Measurements from ENCODE around the gene ST6GAL1. TPM values are rescaled to one million over a fixed set of nuclear protein-coding genes. Genes with fewer than 3 reads are reported as not detected.

ST6GAL1 gene
- total and polyA plus RNA-seq, 2 of the 13 experiments (the other 11 are each of a cell fraction or from before 2014, with no cell fraction given), result 79.9 to 164 TPM

DNA sequence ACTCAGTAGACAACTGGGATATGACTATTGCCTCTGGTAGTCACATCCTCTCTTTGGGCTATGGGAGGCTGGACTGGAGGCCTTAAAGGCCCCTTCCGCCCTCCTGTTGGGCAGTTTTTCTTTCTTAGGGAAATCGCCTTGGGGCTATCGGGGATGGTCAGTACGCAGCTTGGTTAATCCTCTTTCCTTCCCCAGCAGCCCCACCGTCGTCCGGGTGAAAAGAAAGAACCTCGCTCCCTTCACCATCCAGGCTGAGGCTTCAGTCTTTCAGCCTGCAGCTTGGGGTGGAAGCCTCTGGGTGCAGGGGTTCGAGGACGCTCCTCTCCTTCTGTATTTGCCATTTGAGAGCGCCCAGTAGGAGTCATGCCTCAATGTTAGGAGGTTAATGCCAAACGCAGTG lies 641 bp upstream of the ST6GAL1 start:
- intact Hi-C loops (cut with micrococcal nuclease; ENCODE audit: unreplicated experiment), result loop anchor here (2.0 to 5.0 kb wide), 4 partner anchors 45 to 133 kb away; no protein-coding TSS in a partner anchor
- BruUV-seq (replicated peaks), result no TSS peak
- H3K36me3 ChIP-seq (replicated peaks in 1 of 2; ENCODE audit: control insufficient read depth in 1 of 2, insufficient read depth in 2 of 2, low read length in 2 of 2), result no peaks in the 10 kb centered on the region
- DNase-seq (ENCODE audit: low spot score), result no peak
- no peak for TF ChIP-seq ZNF292 (CRISPR knock-in tag; IDR thresholded peaks at IDR 0.05; ENCODE audit: borderline replicate concordance, low read depth)
- no peak for TF ChIP-seq ZBTB7B (CRISPR knock-in tag; IDR thresholded peaks at IDR 0.05)
- TF ChIP-seq ZC3H13 (CRISPR knock-in tag; IDR thresholded peaks at IDR 0.05), result no peak
- no peak for TF ChIP-seq ZNF484 (CRISPR knock-in tag; IDR thresholded peaks at IDR 0.05; ENCODE audit: borderline replicate concordance, low read depth)
- no peak for TF ChIP-seq MYC (CRISPR knock-in tag; IDR thresholded peaks at IDR 0.05; ENCODE audit: borderline replicate concordance)
- TF ChIP-seq, protein P1, sequence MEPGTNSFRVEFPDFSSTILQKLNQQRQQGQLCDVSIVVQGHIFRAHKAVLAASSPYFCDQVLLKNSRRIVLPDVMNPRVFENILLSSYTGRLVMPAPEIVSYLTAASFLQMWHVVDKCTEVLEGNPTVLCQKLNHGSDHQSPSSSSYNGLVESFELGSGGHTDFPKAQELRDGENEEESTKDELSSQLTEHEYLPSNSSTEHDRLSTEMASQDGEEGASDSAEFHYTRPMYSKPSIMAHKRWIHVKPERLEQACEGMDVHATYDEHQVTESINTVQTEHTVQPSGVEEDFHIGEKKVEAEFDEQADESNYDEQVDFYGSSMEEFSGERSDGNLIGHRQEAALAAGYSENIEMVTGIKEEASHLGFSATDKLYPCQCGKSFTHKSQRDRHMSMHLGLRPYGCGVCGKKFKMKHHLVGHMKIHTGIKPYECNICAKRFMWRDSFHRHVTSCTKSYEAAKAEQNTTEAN (CRISPR knock-in tag; conservative IDR thresholded peaks at IDR 0.05), result no peak
- 0 out of 2 replicates have a peak, but pooled peaks have one; percentile 14 for TF ChIP-seq REPIN1 (CRISPR knock-in tag; IDR thresholded peaks at IDR 0.05; ENCODE audit: borderline replicate concordance, low read depth)
- TF ChIP-seq, protein P2, sequence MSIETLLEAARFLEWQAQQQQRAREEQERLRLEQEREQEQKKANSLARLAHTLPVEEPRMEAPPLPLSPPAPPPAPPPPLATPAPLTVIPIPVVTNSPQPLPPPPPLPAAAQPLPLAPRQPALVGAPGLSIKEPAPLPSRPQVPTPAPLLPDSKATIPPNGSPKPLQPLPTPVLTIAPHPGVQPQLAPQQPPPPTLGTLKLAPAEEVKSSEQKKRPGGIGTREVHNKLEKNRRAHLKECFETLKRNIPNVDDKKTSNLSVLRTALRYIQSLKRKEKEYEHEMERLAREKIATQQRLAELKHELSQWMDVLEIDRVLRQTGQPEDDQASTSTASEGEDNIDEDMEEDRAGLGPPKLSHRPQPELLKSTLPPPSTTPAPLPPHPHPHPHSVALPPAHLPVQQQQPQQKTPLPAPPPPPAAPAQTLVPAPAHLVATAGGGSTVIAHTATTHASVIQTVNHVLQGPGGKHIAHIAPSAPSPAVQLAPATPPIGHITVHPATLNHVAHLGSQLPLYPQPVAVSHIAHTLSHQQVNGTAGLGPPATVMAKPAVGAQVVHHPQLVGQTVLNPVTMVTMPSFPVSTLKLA (IDR thresholded peaks at IDR 0.05), result no peak
- TF ChIP-seq TARDBP (CRISPR knock-in tag; IDR thresholded peaks at IDR 0.05), result 0 out of 2 replicates have a peak, but pooled peaks have one; percentile 1
- TF ChIP-seq, protein P3, sequence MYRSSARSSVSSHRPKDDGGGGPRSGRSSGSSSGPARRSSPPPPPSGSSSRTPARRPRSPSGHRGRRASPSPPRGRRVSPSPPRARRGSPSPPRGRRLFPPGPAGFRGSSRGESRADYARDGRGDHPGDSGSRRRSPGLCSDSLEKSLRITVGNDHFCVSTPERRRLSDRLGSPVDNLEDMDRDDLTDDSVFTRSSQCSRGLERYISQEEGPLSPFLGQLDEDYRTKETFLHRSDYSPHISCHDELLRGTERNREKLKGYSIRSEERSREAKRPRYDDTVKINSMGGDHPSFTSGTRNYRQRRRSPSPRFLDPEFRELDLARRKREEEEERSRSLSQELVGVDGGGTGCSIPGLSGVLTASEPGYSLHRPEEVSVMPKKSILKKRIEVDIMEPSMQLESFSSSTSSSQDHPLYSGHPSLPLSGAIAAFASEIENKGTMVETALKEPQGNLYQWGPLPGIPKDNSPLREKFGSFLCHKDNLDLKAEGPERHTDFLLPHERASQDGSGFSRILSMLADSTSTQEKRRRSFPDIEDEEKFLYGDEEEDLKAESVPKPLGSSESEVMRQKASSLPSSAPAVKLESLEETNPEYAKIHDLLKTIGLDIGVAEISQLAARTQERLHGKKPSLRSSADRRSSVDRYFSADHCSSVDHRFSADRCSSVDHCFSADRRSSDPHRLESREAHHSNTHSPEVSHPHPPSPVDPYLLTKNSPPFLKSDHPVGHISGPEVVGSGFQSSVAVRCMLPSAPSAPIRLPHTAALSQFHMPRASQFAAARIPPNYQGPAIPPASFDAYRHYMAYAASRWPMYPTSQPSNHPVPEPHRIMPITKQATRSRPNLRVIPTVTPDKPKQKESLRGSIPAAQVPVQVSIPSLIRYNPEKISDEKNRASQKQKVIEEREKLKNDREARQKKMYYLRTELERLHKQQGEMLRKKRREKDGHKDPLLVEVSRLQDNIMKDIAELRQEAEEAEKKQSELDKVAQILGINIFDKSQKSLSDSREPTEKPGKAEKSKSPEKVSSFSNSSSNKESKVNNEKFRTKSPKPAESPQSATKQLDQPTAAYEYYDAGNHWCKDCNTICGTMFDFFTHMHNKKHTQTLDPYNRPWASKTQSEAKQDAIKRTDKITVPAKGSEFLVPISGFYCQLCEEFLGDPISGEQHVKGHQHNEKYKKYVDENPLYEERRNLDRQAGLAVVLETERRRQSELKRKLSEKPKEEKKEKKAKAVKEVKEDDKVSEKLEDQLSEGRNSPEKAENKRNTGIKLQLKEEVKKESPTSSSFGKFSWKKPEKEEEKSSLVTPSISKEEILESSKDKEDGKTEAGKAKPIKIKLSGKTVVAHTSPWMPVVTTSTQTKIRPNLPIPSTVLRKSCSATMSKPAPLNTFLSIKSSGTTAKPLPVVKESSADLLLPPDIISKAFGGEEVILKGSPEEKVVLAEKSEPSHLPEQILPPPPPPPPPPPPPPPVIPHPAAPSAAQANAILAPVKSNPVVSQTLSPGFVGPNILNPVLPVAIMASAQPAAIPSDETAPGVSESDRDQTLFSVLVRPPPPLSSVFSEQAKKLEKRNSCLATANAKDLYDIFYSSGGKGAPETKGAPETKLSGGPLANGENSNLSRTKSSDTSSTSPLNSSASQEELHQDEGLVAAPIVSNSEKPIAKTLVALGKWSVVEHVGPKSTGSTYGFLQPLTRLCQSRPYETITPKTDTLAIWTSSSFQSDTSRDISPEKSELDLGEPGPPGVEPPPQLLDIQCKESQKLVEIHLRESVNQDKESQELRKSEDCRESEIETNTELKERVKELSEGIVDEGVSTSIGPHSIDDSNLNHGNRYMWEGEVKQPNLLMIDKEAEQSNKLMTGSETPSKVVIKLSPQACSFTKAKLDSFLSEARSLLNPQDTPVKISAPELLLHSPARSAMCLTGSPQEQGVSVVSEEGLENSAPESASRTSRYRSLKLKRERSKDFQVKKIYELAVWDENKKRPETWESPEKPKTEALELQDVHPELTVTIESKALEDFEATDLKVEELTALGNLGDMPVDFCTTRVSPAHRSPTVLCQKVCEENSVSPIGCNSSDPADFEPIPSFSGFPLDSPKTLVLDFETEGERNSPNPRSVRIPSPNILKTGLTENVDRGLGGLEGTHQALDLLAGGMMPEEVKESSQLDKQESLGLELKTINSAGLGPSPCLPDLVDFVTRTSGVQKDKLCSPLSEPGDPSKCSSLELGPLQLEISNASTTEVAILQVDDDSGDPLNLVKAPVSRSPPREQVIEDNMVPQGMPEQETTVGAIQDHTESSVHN (CRISPR knock-in tag; IDR thresholded peaks at IDR 0.05), result no peak
- H3K4me2 ChIP-seq (ENCODE audit: low read depth, low read length), result peak overlapping the region; percentile 98
- 69% methylated on average over 12 of the region's 12 CpGs for WGBS (ENCODE audit: low lambda C conversion rate)
- H3K9me3 ChIP-seq (ENCODE audit: low read length), result no peaks in the 10 kb centered on the region
- peaks cover 25% of the 10 kb centered on the region for H3K4me1 ChIP-seq (ENCODE audit: insufficient read depth, low read length)
- no peak for ATAC-seq
- H3K27me3 ChIP-seq (ENCODE audit: control insufficient read depth in 1 of 2, insufficient read depth in 2 of 2, low read length in 2 of 2), result peaks cover 0 to 12% of the 10 kb centered on the region in 2 experiments; a peak in 3 of 5 replicates
- in situ Hi-C loops (cut with HindIII; ENCODE audit: extremely low pct_ligation_motif_present, low pct_unique_long_range_greater_than_20kb), result loop anchor here (5.0 to 10.0 kb wide), 2 partner anchors 77 to 135 kb away; no protein-coding TSS in a partner anchor
- no peaks in the 10 kb centered on the region for H4K20me1 ChIP-seq (ENCODE audit: insufficient read depth, low read length)
- ChIA-PET POLR2A (no interaction called here), CTCF (ENCODE audit: low intra/inter-chr PET ratio, low total read pairs) (no interaction called here)
- H3K79me2 ChIP-seq (ENCODE audit: insufficient read depth, low read length), result no peaks in the 10 kb centered on the region
- no peak for FAIRE-seq
- peak overlapping the region in 1 of 3 experiments; percentile 81; a peak in 1 of 6 replicates for H3K4me3 ChIP-seq (replicated peaks in 1 of 3; ENCODE audit: insufficient read depth in 1 of 3, low read depth in 2 of 3, low read length in 3 of 3)
- no peak overlapping the region for H3K9ac ChIP-seq (ENCODE audit: insufficient read depth, low read depth, low read length)
- H3K27ac ChIP-seq (ENCODE audit: extremely low read length, insufficient read depth, low read length), result no peak overlapping the region
- no peak overlapping the region for H2AFZ ChIP-seq (ENCODE audit: low read length)

All from HepG2 (cell line).